ENCODE measurements around the gene DNAH17. TPM values are rescaled to one million over a fixed set of nuclear protein-coding genes. Genes with fewer than 3 reads are reported as not detected.

Gene DNAH17
- total RNA-seq, 1 experiment from 2014 or later = 0.18 TPM

DNA sequence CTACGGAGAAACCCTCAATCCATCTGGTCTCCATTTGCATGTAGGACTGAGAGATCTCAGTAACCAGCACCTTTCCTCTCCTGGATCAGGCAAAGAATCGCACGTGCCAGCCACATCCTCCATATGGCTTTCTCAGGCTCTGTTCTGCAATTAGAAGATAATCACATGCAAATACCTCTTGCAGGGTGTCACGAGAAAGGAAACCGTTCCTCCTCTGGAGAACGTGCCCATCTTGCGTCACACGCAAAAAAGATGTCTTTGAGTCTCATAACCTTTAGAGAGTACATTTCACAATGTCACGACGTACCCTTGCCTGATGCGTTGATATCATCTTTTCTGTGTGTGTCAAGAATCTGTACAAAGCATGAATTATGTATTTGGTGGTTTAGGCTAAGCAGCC lies 36.2 kb upstream of the DNAH17 start:
- POLR2A ChIA-PET = no interaction called here
- H3K4me1 ChIP-seq (ENCODE audit: control insufficient read depth, insufficient read depth, low read length) = no peaks in the 10 kb centered on the region
- TF ChIP-seq POLR2AphosphoS5 (IDR thresholded peaks at IDR 0.05; ENCODE audit: low read depth, low read length) (no peak), TCF7L2 (IDR thresholded peaks at IDR 0.05; ENCODE audit: low read depth, low read length) (no peak), SIN3A (IDR thresholded peaks at IDR 0.05; ENCODE audit: borderline replicate concordance, insufficient read depth, low read depth, low read length) (no peak)
- TF ChIP-seq, protein P1, sequence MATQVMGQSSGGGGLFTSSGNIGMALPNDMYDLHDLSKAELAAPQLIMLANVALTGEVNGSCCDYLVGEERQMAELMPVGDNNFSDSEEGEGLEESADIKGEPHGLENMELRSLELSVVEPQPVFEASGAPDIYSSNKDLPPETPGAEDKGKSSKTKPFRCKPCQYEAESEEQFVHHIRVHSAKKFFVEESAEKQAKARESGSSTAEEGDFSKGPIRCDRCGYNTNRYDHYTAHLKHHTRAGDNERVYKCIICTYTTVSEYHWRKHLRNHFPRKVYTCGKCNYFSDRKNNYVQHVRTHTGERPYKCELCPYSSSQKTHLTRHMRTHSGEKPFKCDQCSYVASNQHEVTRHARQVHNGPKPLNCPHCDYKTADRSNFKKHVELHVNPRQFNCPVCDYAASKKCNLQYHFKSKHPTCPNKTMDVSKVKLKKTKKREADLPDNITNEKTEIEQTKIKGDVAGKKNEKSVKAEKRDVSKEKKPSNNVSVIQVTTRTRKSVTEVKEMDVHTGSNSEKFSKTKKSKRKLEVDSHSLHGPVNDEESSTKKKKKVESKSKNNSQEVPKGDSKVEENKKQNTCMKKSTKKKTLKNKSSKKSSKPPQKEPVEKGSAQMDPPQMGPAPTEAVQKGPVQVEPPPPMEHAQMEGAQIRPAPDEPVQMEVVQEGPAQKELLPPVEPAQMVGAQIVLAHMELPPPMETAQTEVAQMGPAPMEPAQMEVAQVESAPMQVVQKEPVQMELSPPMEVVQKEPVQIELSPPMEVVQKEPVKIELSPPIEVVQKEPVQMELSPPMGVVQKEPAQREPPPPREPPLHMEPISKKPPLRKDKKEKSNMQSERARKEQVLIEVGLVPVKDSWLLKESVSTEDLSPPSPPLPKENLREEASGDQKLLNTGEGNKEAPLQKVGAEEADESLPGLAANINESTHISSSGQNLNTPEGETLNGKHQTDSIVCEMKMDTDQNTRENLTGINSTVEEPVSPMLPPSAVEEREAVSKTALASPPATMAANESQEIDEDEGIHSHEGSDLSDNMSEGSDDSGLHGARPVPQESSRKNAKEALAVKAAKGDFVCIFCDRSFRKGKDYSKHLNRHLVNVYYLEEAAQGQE (IDR thresholded peaks at IDR 0.05; ENCODE audit: insufficient read depth in 1 of 2, low read depth in 2 of 2, low read length in 1 of 2) = no peak
- TF ChIP-seq, protein P2, sequence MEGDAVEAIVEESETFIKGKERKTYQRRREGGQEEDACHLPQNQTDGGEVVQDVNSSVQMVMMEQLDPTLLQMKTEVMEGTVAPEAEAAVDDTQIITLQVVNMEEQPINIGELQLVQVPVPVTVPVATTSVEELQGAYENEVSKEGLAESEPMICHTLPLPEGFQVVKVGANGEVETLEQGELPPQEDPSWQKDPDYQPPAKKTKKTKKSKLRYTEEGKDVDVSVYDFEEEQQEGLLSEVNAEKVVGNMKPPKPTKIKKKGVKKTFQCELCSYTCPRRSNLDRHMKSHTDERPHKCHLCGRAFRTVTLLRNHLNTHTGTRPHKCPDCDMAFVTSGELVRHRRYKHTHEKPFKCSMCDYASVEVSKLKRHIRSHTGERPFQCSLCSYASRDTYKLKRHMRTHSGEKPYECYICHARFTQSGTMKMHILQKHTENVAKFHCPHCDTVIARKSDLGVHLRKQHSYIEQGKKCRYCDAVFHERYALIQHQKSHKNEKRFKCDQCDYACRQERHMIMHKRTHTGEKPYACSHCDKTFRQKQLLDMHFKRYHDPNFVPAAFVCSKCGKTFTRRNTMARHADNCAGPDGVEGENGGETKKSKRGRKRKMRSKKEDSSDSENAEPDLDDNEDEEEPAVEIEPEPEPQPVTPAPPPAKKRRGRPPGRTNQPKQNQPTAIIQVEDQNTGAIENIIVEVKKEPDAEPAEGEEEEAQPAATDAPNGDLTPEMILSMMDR (IDR thresholded peaks at IDR 0.05) = no peak
- no peaks in the 10 kb centered on the region for H3K27me3 ChIP-seq (ENCODE audit: control insufficient read depth, insufficient read depth, low read length)
- DNase-seq (ENCODE audit: low read depth, low spot score) (no peak), ATAC-seq (no peak)
- CTCF ChIA-PET = no interaction called here
- intact Hi-C loops (cut with micrococcal nuclease; ENCODE audit: unreplicated experiment) (no loop called here), in situ Hi-C loops (cut with HindIII; ENCODE audit: low pct_unique_long_range_greater_than_20kb, low sequenced_read_pairs) (no loop called here)
- no peak overlapping the region for H3K4me3 ChIP-seq (ENCODE audit: low read depth in 2 of 2, low read length in 2 of 2)
- BruUV-seq (replicated peaks) = no TSS peak
- no peak overlapping the region for H3K27ac ChIP-seq (ENCODE audit: low read length)
- no peaks in the 10 kb centered on the region for H3K36me3 ChIP-seq (ENCODE audit: control insufficient read depth, insufficient read depth, low read length)
- no peaks in the 10 kb centered on the region for H3K9me3 ChIP-seq (ENCODE audit: control insufficient read depth, insufficient read depth, low read depth, low read length)

GRCh38 chr17:78611607-78612006 lies 34.4 kb upstream of the DNAH17 start:
- Histone ChIP-seq H3K4me1 (ENCODE audit: control insufficient read depth, insufficient read depth, low read length) (no peaks in the 10 kb centered on the region), H3K9me3 (ENCODE audit: control insufficient read depth, insufficient read depth, low read depth, low read length) (no peaks in the 10 kb centered on the region), H3K27me3 (ENCODE audit: control insufficient read depth, insufficient read depth, low read length) (no peaks in the 10 kb centered on the region), H3K4me3 (ENCODE audit: low read depth in 2 of 2, low read length in 2 of 2) (no peak overlapping the region), H3K27ac (ENCODE audit: low read length) (no peak overlapping the region), H3K36me3 (ENCODE audit: control insufficient read depth, insufficient read depth, low read length) (no peaks in the 10 kb centered on the region)
- TF ChIP-seq, protein P1 (IDR thresholded peaks at IDR 0.05; ENCODE audit: insufficient read depth in 1 of 2, low read depth in 2 of 2, low read length in 1 of 2) = no peak; a peak in 1 of 4 replicates
- no peak for TF ChIP-seq TCF7L2 (IDR thresholded peaks at IDR 0.05; ENCODE audit: low read depth, low read length)
- no peak for TF ChIP-seq SIN3A (IDR thresholded peaks at IDR 0.05; ENCODE audit: borderline replicate concordance, insufficient read depth, low read depth, low read length)
- TF ChIP-seq POLR2AphosphoS5 (IDR thresholded peaks at IDR 0.05; ENCODE audit: low read depth, low read length) = no peak
- TF ChIP-seq, protein P2 (IDR thresholded peaks at IDR 0.05) = no peak
- POLR2A ChIA-PET = no interaction called here
- ATAC-seq (no peak), DNase-seq (ENCODE audit: low read depth, low spot score) (no peak)
- intact Hi-C loops (cut with micrococcal nuclease; ENCODE audit: unreplicated experiment) = no loop called here
- CTCF ChIA-PET = no interaction called here
- in situ Hi-C loops (cut with HindIII; ENCODE audit: low pct_unique_long_range_greater_than_20kb, low sequenced_read_pairs) = no loop called here
- no TSS peak for BruUV-seq (replicated peaks)
